Activated CD8-positive, alpha-beta T cell treated with anti-CD3 and anti-CD28 coated beads for 36 hours (primary cell): ENCODE results near the gene MTTP. TPM values are rescaled to one million over a fixed set of nuclear protein-coding genes. Genes with fewer than 3 reads are reported as not detected.

Experiments used
- ATAC-seq: fragments of 200-7000 bp; cut with Tn5 transposase; one replicate; pipeline ENCODE4 v1.10.0; 2021; ENCODE audit warnings: mild to moderate bottlenecking, moderate library complexity
- CTCF ChIA-PET: fragments of 350-600 bp; sonication (Branson Sonifier 250); formaldehyde crosslinking; loops from one replicate; lab custom pipeline; 2021; ENCODE audit warnings: antibody characterized with exemption; lab: Charles Lee
- POLR2A ChIA-PET: fragments of 350-600 bp; sonication (Branson Sonifier 250); formaldehyde crosslinking; loops from one replicate; lab custom pipeline; 2021; ENCODE audit warnings: antibody characterized with exemption; lab: Charles Lee
- DNase-seq: peaks from one replicate; pipeline ENCODE4 v3.0.0-alpha.2; 2020
- H3K27ac Mint-ChIP-seq: one replicate; pipeline ENCODE4 v1.8.0; 2021; ENCODE audit warnings: mild to moderate bottlenecking, mixed read lengths
- H3K27me3 Mint-ChIP-seq: one replicate; pipeline ENCODE4 v1.8.0; 2021; ENCODE audit warnings: mixed read lengths
- H3K36me3 Mint-ChIP-seq: one replicate; pipeline ENCODE4 v1.8.0; 2021; ENCODE audit warnings: low read depth, mixed read lengths
- H3K4me1 Mint-ChIP-seq: one replicate; pipeline ENCODE4 v1.8.0; 2021; ENCODE audit warnings: low read depth, mixed read lengths
- H3K4me3 Mint-ChIP-seq: one replicate; pipeline ENCODE4 v1.8.0; 2021; ENCODE audit warnings: mild to moderate bottlenecking, moderate library complexity, mixed read lengths
- H3K9me3 Mint-ChIP-seq: one replicate; pipeline ENCODE4 v1.8.0; 2021; ENCODE audit warnings: mixed read lengths
- intact Hi-C: fragments of 100-400 bp; cut with micrococcal nuclease; formaldehyde crosslinking; loops from one replicate; pipeline ENCODE4 v1.10.0; 2022
- total RNA-seq, 2 experiments: library from RNA; stranded (reverse); gene quantifications; one replicate each; pipeline ENCODE4 v1.2.3, GENCODE V29; 2021
- TF ChIP-seq, protein P1 (sequence below): fragments of 200-600 bp; IDR thresholded peaks from one replicate; pipeline ENCODE4 v1.8.0; 2022; ENCODE audit warnings: antibody characterized with exemption, mild to moderate bottlenecking

Gene MTTP
- total RNA-seq, 2 experiments from 2014 or later = 0.45 to 0.59 TPM

DNA sequence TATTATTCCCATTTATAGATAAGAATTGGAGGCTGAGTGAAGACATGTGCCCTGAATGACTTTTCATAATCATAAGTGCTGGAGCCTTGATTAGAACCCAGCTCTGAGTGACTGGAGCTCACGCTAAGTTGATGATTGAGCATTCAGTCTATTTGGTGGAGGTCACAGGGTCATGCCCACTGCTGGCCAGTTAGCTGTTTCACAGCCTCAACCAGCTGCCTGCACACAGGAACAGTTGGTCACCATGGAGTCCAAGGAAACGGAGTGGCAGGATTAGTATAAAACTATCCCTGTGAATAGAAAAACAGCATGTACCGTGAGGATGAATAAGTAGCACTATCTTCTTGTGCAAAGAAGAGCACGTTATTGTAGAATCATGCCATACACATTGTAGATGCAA is 84.0 kb downstream of the MTTP start:
- H3K4me1 Mint-ChIP-seq = no peaks in the 10 kb centered on the region
- ATAC-seq = no peak

DNA sequence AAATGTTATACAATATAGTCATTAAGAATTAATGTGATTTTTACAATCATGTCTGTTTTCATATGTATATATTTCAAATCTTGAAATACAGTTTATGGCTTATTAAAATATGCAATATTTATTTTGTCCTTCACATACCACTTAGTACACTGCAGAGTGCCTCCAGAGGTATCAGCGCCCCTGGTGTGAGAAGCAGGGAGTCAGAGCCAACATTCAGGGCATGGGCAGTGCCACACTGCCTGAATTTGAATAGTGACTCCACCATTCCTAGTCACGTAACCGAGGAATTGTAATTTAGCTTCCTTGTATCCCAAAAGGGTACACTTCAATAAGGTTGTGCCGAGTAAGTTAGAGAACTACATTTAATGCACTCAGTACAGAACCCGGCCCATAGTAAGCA is 87.3 kb downstream of the MTTP start:
- no peak overlapping the region for H3K27ac Mint-ChIP-seq
- H3K27me3 Mint-ChIP-seq = peaks cover 6% of the 10 kb centered on the region
- no peaks in the 10 kb centered on the region for H3K36me3 Mint-ChIP-seq
- POLR2A ChIA-PET = no interaction called here
- DNase-seq = no peak
- CTCF ChIA-PET = no interaction called here
- H3K4me3 Mint-ChIP-seq = no peak overlapping the region
- TF ChIP-seq, protein P1, sequence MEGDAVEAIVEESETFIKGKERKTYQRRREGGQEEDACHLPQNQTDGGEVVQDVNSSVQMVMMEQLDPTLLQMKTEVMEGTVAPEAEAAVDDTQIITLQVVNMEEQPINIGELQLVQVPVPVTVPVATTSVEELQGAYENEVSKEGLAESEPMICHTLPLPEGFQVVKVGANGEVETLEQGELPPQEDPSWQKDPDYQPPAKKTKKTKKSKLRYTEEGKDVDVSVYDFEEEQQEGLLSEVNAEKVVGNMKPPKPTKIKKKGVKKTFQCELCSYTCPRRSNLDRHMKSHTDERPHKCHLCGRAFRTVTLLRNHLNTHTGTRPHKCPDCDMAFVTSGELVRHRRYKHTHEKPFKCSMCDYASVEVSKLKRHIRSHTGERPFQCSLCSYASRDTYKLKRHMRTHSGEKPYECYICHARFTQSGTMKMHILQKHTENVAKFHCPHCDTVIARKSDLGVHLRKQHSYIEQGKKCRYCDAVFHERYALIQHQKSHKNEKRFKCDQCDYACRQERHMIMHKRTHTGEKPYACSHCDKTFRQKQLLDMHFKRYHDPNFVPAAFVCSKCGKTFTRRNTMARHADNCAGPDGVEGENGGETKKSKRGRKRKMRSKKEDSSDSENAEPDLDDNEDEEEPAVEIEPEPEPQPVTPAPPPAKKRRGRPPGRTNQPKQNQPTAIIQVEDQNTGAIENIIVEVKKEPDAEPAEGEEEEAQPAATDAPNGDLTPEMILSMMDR = no peak
- no peaks in the 10 kb centered on the region for H3K4me1 Mint-ChIP-seq
- no peaks in the 10 kb centered on the region for H3K9me3 Mint-ChIP-seq
- no peak for ATAC-seq
- intact Hi-C loops = no loop called here

More for the DNA sequence above, 84.0 kb downstream of the MTTP start:
- intact Hi-C loops = no loop called here
- Mint-ChIP-seq H3K27ac (no peak overlapping the region), H3K9me3 (no peaks in the 10 kb centered on the region), H3K4me3 (no peak overlapping the region), H3K36me3 (no peaks in the 10 kb centered on the region), H3K27me3 (peaks cover 6% of the 10 kb centered on the region)
- no peak for DNase-seq
- ChIA-PET CTCF (interaction anchor here (0.7 kb wide), 1 partner anchor 21 kb away, joined by 3 read pairs; no protein-coding TSS in a partner anchor), POLR2A (no interaction called here)
- TF ChIP-seq, protein P1 = no peak

DNA sequence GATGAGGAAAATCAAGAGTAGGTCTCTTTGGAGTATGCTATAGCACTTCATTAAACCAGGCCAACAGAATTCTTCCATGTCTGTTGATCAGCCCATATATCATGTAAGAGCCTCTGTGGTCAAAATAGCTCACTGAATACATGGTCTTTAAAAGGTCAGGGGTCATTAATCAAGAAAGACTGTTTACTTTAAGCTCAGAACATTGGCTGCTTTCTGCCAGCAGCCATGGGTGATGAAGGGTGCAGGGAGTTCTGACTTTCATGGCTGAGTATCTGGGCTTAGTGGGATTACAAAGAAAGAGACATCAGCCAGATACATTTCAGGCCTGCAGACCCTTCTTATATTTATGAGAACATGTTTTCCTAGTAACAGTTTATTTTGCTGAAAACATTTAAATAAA is 90.1 kb downstream of the MTTP start:
- no peaks in the 10 kb centered on the region for H3K9me3 Mint-ChIP-seq
- TF ChIP-seq, protein P1 = no peak
- ChIA-PET CTCF (interaction anchor here (1.4 kb wide), 1 partner anchor 9 kb away, joined by 3 read pairs; no protein-coding TSS in a partner anchor), POLR2A (no interaction called here)
- no peaks in the 10 kb centered on the region for H3K36me3 Mint-ChIP-seq
- H3K27me3 Mint-ChIP-seq = peaks cover 6% of the 10 kb centered on the region
- DNase-seq = no peak
- H3K27ac Mint-ChIP-seq = no peak overlapping the region
- no peak overlapping the region for H3K4me3 Mint-ChIP-seq
- no peaks in the 10 kb centered on the region for H3K4me1 Mint-ChIP-seq
- ATAC-seq = no peak
- intact Hi-C loops = no loop called here

DNA sequence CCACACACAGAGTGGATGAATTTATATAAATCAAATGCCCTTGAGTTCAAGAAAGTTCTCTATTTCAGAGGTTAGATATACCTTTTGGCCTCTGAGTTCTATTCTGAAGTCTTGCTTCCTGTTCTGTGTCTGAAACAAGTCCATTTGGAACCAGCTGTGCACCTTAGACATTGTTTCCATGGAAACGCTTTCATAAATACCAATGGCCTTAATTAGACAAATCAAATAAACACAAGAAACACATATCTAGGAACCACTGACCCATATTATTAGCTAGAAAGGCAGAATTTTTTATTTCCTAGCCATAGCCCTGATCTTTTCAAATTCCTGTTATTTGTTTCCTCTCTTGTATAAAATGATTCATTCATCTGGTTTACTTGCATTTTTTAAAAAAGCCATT is 91.4 kb downstream of the MTTP start:
- H3K36me3 Mint-ChIP-seq = no peaks in the 10 kb centered on the region
- ChIA-PET CTCF (no interaction called here), POLR2A (no interaction called here)
- intact Hi-C loops = no loop called here
- H3K4me3 Mint-ChIP-seq = no peak overlapping the region
- no peaks in the 10 kb centered on the region for H3K4me1 Mint-ChIP-seq
- H3K27me3 Mint-ChIP-seq = peaks cover 4% of the 10 kb centered on the region
- no peak overlapping the region for H3K27ac Mint-ChIP-seq
- no peak for DNase-seq
- H3K9me3 Mint-ChIP-seq = no peaks in the 10 kb centered on the region
- TF ChIP-seq, protein P1 = no peak
- no peak for ATAC-seq

DNA sequence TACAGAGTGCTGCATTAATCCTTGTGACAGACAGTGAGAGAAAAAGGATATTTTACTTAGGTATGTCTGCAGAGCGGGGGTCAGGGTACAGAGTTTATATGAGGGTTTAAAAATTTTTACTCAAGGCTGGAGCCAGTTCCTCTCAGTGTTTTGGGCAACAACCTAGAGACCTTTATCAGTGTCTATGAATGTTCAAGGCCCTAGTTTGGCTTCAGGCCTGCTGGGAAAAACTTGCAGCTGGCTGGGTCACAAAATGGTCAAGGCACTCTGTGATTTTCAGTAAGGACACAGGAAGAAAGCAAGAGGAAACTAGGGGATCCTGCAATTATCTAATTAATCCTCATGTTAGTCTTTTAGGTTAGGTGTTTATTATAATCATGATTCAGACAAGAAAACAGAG is 93.8 kb downstream of the MTTP start:
- CTCF ChIA-PET = no interaction called here
- POLR2A ChIA-PET = no interaction called here
- TF ChIP-seq, protein P1 = no peak
- Mint-ChIP-seq H3K27me3 (peaks cover 5% of the 10 kb centered on the region), H3K27ac (no peak overlapping the region), H3K4me3 (no peak overlapping the region), H3K4me1 (no peaks in the 10 kb centered on the region), H3K36me3 (peaks cover 2% of the 10 kb centered on the region), H3K9me3 (peaks cover 15% of the 10 kb centered on the region)
- DNase-seq = no peak
- no peak for ATAC-seq
- intact Hi-C loops = no loop called here
